ENCODE results near the gene TYMP. TPM values are rescaled to one million over a fixed set of nuclear protein-coding genes. Genes with fewer than 3 reads are reported as not detected.

The TYMP gene
- total RNA-seq (40.1 and 40.8 TPM in 2 replicates), polyA plus RNA-seq (2.3 and 3.7 TPM in 2 replicates), polyA minus RNA-seq (ENCODE audit: low replicate concordance) (2.9 and 4.9 TPM in 2 replicates)
- polyA plus RNA-seq (2012): 5.9 and 8.0 TPM in 2 replicates

GRCh38 chr22:50529897-50530579 is at the start of gene TYMP:
Gene TYMP (minus strand): TSS chr22:50530012. CDS start chr22:50529709, 303 bp downstream.
- Histone ChIP-seq H3K36me3 (ENCODE audit: control insufficient read depth, insufficient read depth, low read length) (no peaks in the 10 kb centered on the region), H2AFZ (ENCODE audit: low read length) (no peak within 1 kb of the TSS), H3K27ac (ENCODE audit: insufficient read depth, low read length) (no peak within 1 kb of the TSS), H3K4me3 (replicated peaks in 1 of 4; ENCODE audit: control extremely low read depth in 1 of 4, insufficient read depth in 1 of 4, low read depth in 3 of 4, low read length in 4 of 4) (peak within 1 kb of the TSS; percentile 25 to 60 (median 38)), H3K27me3 (ENCODE audit: control insufficient read depth, insufficient read depth, low read length) (peaks cover 11% of the 10 kb centered on the region), H4K20me1 (ENCODE audit: control insufficient read depth, extremely low read depth, insufficient read depth, low read length) (no peaks in the 10 kb centered on the region), H3K9me3 (ENCODE audit: control insufficient read depth, insufficient read depth, low read depth, low read length) (no peaks in the 10 kb centered on the region), H3K4me1 (ENCODE audit: control insufficient read depth, extremely low read depth, insufficient read depth, low read length) (peaks cover 14% of the 10 kb centered on the region), H3K9ac (ENCODE audit: insufficient read depth, low read length) (peak within 1 kb of the TSS; percentile 65), H3K4me2 (ENCODE audit: extremely low read depth, insufficient read depth, low read length) (peak within 1 kb of the TSS; percentile 64), H3K79me2 (ENCODE audit: control insufficient read depth, insufficient read depth, low read length) (no peaks in the 10 kb centered on the region)
- DNase-seq (ENCODE audit: low read depth in 2 of 2): peak; percentile 71 to 83
- TF ChIP-seq EZH2 (IDR thresholded peaks at IDR 0.05; ENCODE audit: low read length, missing control alignments): no peak
- TF ChIP-seq CTCF (conservative IDR thresholded peaks at IDR 0.05 in 1 of 2, IDR thresholded peaks at IDR 0.05 in 1 of 2; ENCODE audit: low read depth in 1 of 2, low read length in 2 of 2): no peak

- Histone ChIP-seq H3K4me1 (ENCODE audit: control insufficient read depth, extremely low read depth, insufficient read depth, low read length) (peaks cover 8% of the 10 kb centered on the region), H3K9me3 (ENCODE audit: control insufficient read depth, insufficient read depth, low read depth, low read length) (no peaks in the 10 kb centered on the region), H3K4me2 (ENCODE audit: extremely low read depth, insufficient read depth, low read length) (peak overlapping the region; percentile 35), H2AFZ (ENCODE audit: low read length) (no peak overlapping the region), H4K20me1 (ENCODE audit: control insufficient read depth, extremely low read depth, insufficient read depth, low read length) (no peaks in the 10 kb centered on the region), H3K79me2 (ENCODE audit: control insufficient read depth, insufficient read depth, low read length) (peaks cover 2% of the 10 kb centered on the region), H3K36me3 (ENCODE audit: control insufficient read depth, insufficient read depth, low read length) (no peaks in the 10 kb centered on the region), H3K9ac (ENCODE audit: insufficient read depth, low read length) (no peak overlapping the region), H3K4me3 (replicated peaks in 1 of 4; ENCODE audit: control extremely low read depth in 1 of 4, insufficient read depth in 1 of 4, low read depth in 3 of 4, low read length in 4 of 4) (no peak overlapping the region), H3K27me3 (ENCODE audit: control insufficient read depth, insufficient read depth, low read length) (no peaks in the 10 kb centered on the region), H3K27ac (ENCODE audit: insufficient read depth, low read length) (no peak overlapping the region)
- no peak for DNase-seq (ENCODE audit: low read depth in 2 of 2)
- TF ChIP-seq CTCF (conservative IDR thresholded peaks at IDR 0.05 in 1 of 2, IDR thresholded peaks at IDR 0.05 in 1 of 2; ENCODE audit: low read depth in 1 of 2, low read length in 2 of 2) (no peak), EZH2 (IDR thresholded peaks at IDR 0.05; ENCODE audit: low read length, missing control alignments) (no peak)
These were observed 49.0 kb upstream of the TYMP start for GRCh38 chr22:50578776-50579310.

- DNase-seq (ENCODE audit: low read depth in 2 of 2): peak in 1 of 2 donors; percentile 55
- Histone ChIP-seq H4K20me1 (ENCODE audit: control insufficient read depth, extremely low read depth, insufficient read depth, low read length) (no peaks in the 10 kb centered on the region), H3K27ac (ENCODE audit: insufficient read depth, low read length) (no peak within 1 kb of the TSS), H3K4me1 (ENCODE audit: control insufficient read depth, extremely low read depth, insufficient read depth, low read length) (peaks cover 8% of the 10 kb centered on the region), H3K36me3 (ENCODE audit: control insufficient read depth, insufficient read depth, low read length) (no peaks in the 10 kb centered on the region), H3K79me2 (ENCODE audit: control insufficient read depth, insufficient read depth, low read length) (peaks cover 2% of the 10 kb centered on the region), H2AFZ (ENCODE audit: low read length) (no peak within 1 kb of the TSS), H3K4me3 (replicated peaks in 1 of 4; ENCODE audit: control extremely low read depth in 1 of 4, insufficient read depth in 1 of 4, low read depth in 3 of 4, low read length in 4 of 4) (peak within 1 kb of the TSS in 1 of 4 experiments; percentile 17), H3K4me2 (ENCODE audit: extremely low read depth, insufficient read depth, low read length) (peak within 1 kb of the TSS; percentile 35), H3K9me3 (ENCODE audit: control insufficient read depth, insufficient read depth, low read depth, low read length) (no peaks in the 10 kb centered on the region), H3K27me3 (ENCODE audit: control insufficient read depth, insufficient read depth, low read length) (no peaks in the 10 kb centered on the region), H3K9ac (ENCODE audit: insufficient read depth, low read length) (no peak within 1 kb of the TSS)
- TF ChIP-seq CTCF (conservative IDR thresholded peaks at IDR 0.05 in 1 of 2, IDR thresholded peaks at IDR 0.05 in 1 of 2; ENCODE audit: low read depth in 1 of 2, low read length in 2 of 2) (no peak), EZH2 (IDR thresholded peaks at IDR 0.05; ENCODE audit: low read length, missing control alignments) (no peak)
These were observed 48.4 kb upstream of the TYMP start, which contains the start of gene CPT1B for GRCh38 chr22:50577987-50578775. Gene CPT1B (minus strand): TSS chr22:50578427. CDS start chr22:50577915, 512 bp downstream.

All from fibroblast of lung (primary cell).